Ishikawa (cell line): Measurements from ENCODE around the gene CDKN2A.

Source experiments
- EP300 ChIP-seq: IDR thresholded peaks from 2 replicates; pipeline ENCODE4 v1.6.1; 2012; ENCODE audit warnings: borderline replicate concordance
- RAD21 ChIP-seq: IDR thresholded peaks from 2 replicates; pipeline ENCODE4 v1.6.1; 2012; ENCODE audit warnings: low read depth
- TAF1 ChIP-seq: IDR thresholded peaks from 2 replicates; pipeline ENCODE4 v1.6.1; 2012; ENCODE audit warnings: low read depth, mild to moderate bottlenecking
- TEAD4 ChIP-seq: IDR thresholded peaks from 2 replicates; pipeline ENCODE4 v1.6.1; 2012
- ZBTB7A ChIP-seq: IDR thresholded peaks from 2 replicates; pipeline ENCODE4 v1.6.1; 2012; ENCODE audit warnings: low read depth
- TF ChIP-seq, protein P1 (sequence below): IDR thresholded peaks from 2 replicates; pipeline ENCODE4 v1.6.1; 2012

DNA sequence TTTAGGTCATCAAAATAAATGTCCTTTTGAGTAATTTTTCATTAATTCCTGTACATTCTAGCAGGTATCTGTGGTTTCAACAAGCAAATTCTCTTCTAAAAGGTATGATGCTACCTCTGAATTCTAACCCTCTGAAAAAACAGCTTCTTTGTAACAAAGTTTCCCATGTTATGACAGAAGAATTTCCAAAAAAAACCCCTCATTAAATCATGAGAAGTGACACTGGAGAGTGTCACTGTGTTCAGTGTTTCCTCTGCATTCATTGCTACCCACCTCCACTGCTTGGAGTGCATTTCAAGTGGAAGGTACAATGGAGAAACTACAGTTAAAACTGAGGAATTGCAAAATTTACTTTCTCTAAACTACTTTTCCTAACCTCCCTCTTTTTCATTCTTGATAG, 10.1 kb downstream of the CDKN2A start:
- no peak for TF ChIP-seq TEAD4
- no peak for TF ChIP-seq RAD21
- TF ChIP-seq, protein P1, sequence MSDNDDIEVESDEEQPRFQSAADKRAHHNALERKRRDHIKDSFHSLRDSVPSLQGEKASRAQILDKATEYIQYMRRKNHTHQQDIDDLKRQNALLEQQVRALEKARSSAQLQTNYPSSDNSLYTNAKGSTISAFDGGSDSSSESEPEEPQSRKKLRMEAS, result no peak
- no peak for TF ChIP-seq TAF1
- TF ChIP-seq EP300, result no peak
- TF ChIP-seq ZBTB7A, result no peak
